Spleen (tissue), 7 donors: ENCODE results near the gene GLRX.
A peak's percentile ranks its signal among the peaks of the same experiment; 100 is the strongest.

Experiments
- POLR2A ChIP-seq, 3 donors: fragments of 450-650 bp; IDR thresholded peaks; one replicate each; pipeline ENCODE4 v1.5.1; 2017; ENCODE audit warnings: antibody characterized with exemption in 3 of 3, mild to moderate bottlenecking in 1 of 3
- POLR2AphosphoS5 ChIP-seq, 3 donors: sonication (generic); formaldehyde crosslinking; IDR thresholded peaks; one replicate each; pipeline ENCODE4 v1.5.1; 2017; ENCODE audit warnings: antibody characterized with exemption in 3 of 3
- TF ChIP-seq, protein P1 (sequence below), 11 experiments: fragments of 200-600 bp in 7 of 11; fragments of 450-650 bp in 4 of 11; sonication (generic) in 4 of 11; IDR thresholded peaks in 8 of 11; conservative IDR thresholded peaks in 3 of 11; 1 replicate in 7 of 11; 2 replicates in 4 of 11; pipeline versions ENCODE4 v1.4.0 to v1.8.0; 2016 to 2021; ENCODE audit warnings: antibody characterized with exemption in 11 of 11, inconsistent platforms in 4 of 11, mild to moderate bottlenecking in 1 of 11
- donor health status: DM: no; HTN: no; CAD: no; lungs with moderate emphysema.
- donor health status: DM: no; HTN: no; CAD: no.
- donor health status: DM: no; HTN: no; CAD: no.

DNA sequence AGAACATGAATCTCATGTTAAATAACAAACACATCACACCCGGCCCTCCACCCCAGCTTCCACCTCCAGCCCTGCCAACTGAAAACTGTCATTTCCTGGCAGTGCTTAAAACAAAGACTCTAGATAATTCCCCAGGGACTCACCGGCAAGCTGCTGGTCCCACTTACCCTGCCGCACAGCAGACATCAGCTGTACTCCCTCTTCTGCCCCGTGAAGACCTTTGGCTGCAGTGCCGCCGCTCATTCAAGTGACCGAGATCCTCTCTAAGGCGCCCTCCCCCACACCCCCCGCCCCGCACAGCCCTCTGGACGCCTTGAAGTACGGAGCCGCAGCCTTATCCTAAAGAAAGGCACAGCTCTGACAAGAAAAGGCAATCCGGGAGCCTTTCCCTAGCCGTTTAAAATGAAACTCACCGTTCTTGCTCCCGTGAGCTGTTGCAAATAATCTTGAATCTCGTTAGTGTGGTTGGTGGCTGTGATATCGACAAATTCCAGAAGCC is 434 bp downstream of the GLRX start:
- TF ChIP-seq, protein P1, sequence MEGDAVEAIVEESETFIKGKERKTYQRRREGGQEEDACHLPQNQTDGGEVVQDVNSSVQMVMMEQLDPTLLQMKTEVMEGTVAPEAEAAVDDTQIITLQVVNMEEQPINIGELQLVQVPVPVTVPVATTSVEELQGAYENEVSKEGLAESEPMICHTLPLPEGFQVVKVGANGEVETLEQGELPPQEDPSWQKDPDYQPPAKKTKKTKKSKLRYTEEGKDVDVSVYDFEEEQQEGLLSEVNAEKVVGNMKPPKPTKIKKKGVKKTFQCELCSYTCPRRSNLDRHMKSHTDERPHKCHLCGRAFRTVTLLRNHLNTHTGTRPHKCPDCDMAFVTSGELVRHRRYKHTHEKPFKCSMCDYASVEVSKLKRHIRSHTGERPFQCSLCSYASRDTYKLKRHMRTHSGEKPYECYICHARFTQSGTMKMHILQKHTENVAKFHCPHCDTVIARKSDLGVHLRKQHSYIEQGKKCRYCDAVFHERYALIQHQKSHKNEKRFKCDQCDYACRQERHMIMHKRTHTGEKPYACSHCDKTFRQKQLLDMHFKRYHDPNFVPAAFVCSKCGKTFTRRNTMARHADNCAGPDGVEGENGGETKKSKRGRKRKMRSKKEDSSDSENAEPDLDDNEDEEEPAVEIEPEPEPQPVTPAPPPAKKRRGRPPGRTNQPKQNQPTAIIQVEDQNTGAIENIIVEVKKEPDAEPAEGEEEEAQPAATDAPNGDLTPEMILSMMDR (IDR thresholded peaks at IDR 0.05 in 8 of 11, conservative IDR thresholded peaks at IDR 0.05 in 3 of 11), result no peak
- TF ChIP-seq POLR2AphosphoS5 (IDR thresholded peaks at IDR 0.05) (peak; percentile 49 to 81 (median 80)), POLR2A (IDR thresholded peaks at IDR 0.05) (peak in 1 of 3 donors; percentile 54)
